HCT116 (cell line): ENCODE data around the gene TNFRSF14. TPM values are rescaled to one million over a fixed set of nuclear protein-coding genes. Genes with fewer than 3 reads are reported as not detected.
"Not testable (repeated sequence)": the region's sequence is repeated elsewhere in the genome, so short reads cannot be mapped to it uniquely, and the experiment has no call there.

Source experiments
- ATAC-seq: fragments of 200-7000 bp; cut with Tn5 transposase; 2 replicates; pipeline ENCODE4 v1.9.1; 2020; ENCODE audit warnings: mild to moderate bottlenecking, moderate library complexity
- BruUV-seq: library from RNA; stranded (reverse); fragments of 400-500 nt; replicated peaks from 2 replicates; lab custom pipeline; 2021; lab: Mats Ljungman, UMichigan
- CTCF ChIA-PET: fragments of 300-600 bp; sonication (Branson Sonifier 250); formaldehyde crosslinking; loops from one replicate; lab custom pipeline; 2021; ENCODE audit warnings: antibody characterized with exemption; lab: Charles Lee
- POLR2A ChIA-PET: fragments of 300-600, 350-600 bp; sonication (Branson Sonifier 250); formaldehyde crosslinking; loops from one replicate; lab custom pipeline; 2021; ENCODE audit warnings: antibody characterized with exemption; lab: Charles Lee
- RAD21 ChIA-PET, 2 experiments: fragments of 300-600 bp; sonication (Branson Sonifier 250); formaldehyde crosslinking; loops; one replicate each; lab custom pipeline; 2023; ENCODE audit warnings: low total read pairs in 2 of 2; ENCODE audit not compliant: uncharacterized antibody in 2 of 2, unreplicated experiment in 2 of 2, low non-redundant PET in 1 of 2; lab: Charles Lee
- DNase-seq: peaks from one replicate; pipeline ENCODE4 v3.0.0-alpha.2; 2010; ENCODE audit warnings: low read depth, low spot score
- H2AFZ ChIP-seq: fragments of 200-600 bp; shearing (Covaris generic), sonication (generic); 2 replicates; pipeline ENCODE4 v1.6.1; 2017; ENCODE audit warnings: low read depth, mixed run types, mixed read lengths, antibody characterized with exemption, low read length; ENCODE audit not compliant: poor library complexity, severe bottlenecking
- H3K27ac ChIP-seq: 2 replicates; pipeline ENCODE4 v1.5.1; 2012; ENCODE audit warnings: low read depth, low read length
- H3K27me3 ChIP-seq: fragments of 200-600 bp; sonication (generic); 2 replicates; pipeline ENCODE4 v1.6.1; 2016; ENCODE audit warnings: mixed run types, low read length, mixed read lengths; ENCODE audit not compliant: insufficient read depth
- H3K36me3 ChIP-seq, 2 experiments: fragments of 200-500 bp in 1 of 2; fragments of 200-600 bp in 1 of 2; sonication (Bioruptor generic) in 1 of 2; sonication (generic) in 1 of 2; 2 replicates each; pipeline versions ENCODE4 v1.5.1 to v1.6.1; 2014 to 2016; ENCODE audit warnings: low read length in 2 of 2, inconsistent platforms in 1 of 2, mixed read lengths in 1 of 2, mixed run types in 1 of 2; ENCODE audit not compliant: insufficient read depth in 2 of 2, control insufficient read depth in 1 of 2
- H3K4me1 ChIP-seq, 2 experiments: fragments of 200-600 bp in 1 of 2; sonication (generic) in 1 of 2; 2 replicates each; pipeline versions ENCODE4 v1.5.1 to v1.6.1; 2012 to 2017; ENCODE audit warnings: low read length in 2 of 2, inconsistent platforms in 1 of 2, mild to moderate bottlenecking in 1 of 2, mixed read lengths in 1 of 2, mixed run types in 1 of 2, moderate library complexity in 1 of 2; ENCODE audit not compliant: insufficient read depth in 2 of 2, control insufficient read depth in 1 of 2
- H3K4me2 ChIP-seq: fragments of 200-600 bp; sonication (generic); 2 replicates; pipeline ENCODE4 v1.6.1; 2017; ENCODE audit warnings: mixed run types, low read length, mixed read lengths
- H3K4me3 ChIP-seq, 2 experiments: fragments of 200-600 bp in 1 of 2; sonication (generic) in 1 of 2; replicated peaks in 1 of 2; 2 replicates each; pipeline ENCODE4 v1.5.1; 2011 to 2016; ENCODE audit warnings: low read length in 2 of 2, control low read depth in 1 of 2, low read depth in 1 of 2, mild to moderate bottlenecking in 1 of 2, mixed read lengths in 1 of 2, mixed run types in 1 of 2
- H3K79me2 ChIP-seq: fragments of 200-600 bp; sonication (generic); 2 replicates; pipeline ENCODE4 v1.6.1; 2017; ENCODE audit warnings: mild to moderate bottlenecking, mixed run types, low read length, moderate library complexity, mixed read lengths; ENCODE audit not compliant: insufficient read depth
- H3K9ac ChIP-seq: fragments of 200-600 bp; sonication (generic); 2 replicates; pipeline ENCODE4 v1.6.1; 2016; ENCODE audit warnings: low read length, mixed read lengths
- H3K9me2 ChIP-seq: fragments of 200-600 bp; sonication (generic), shearing (Covaris generic); 2 replicates; pipeline ENCODE4 v1.6.1; 2017; ENCODE audit warnings: mixed run types, mild to moderate bottlenecking, moderate library complexity; ENCODE audit not compliant: insufficient read depth
- H3K9me3 ChIP-seq, 2 experiments: fragments of 200-500 bp in 1 of 2; fragments of 200-600 bp in 1 of 2; sonication (Bioruptor generic) in 1 of 2; sonication (generic) in 1 of 2; 2 replicates each; pipeline ENCODE4 v1.6.1; 2014 to 2017; ENCODE audit warnings: low read length in 2 of 2, mixed read lengths in 2 of 2, inconsistent platforms in 1 of 2, low read depth in 1 of 2, mild to moderate bottlenecking in 1 of 2, mixed run types in 1 of 2, moderate library complexity in 1 of 2; ENCODE audit not compliant: control insufficient read depth in 1 of 2, insufficient read depth in 1 of 2
- H4K20me1 ChIP-seq: fragments of 200-600 bp; sonication (generic), shearing (Covaris generic); 2 replicates; pipeline ENCODE4 v1.6.1; 2017; ENCODE audit warnings: mixed run types, mild to moderate bottlenecking, moderate library complexity; ENCODE audit not compliant: insufficient read depth
- ATF3 ChIP-seq: IDR thresholded peaks from 2 replicates; pipeline ENCODE4 v1.6.1; 2012
- CEBPB ChIP-seq: IDR thresholded peaks from 2 replicates; pipeline ENCODE4 v1.6.1; 2012; ENCODE audit warnings: low read depth
- CTCF ChIP-seq, 3 experiments: fragments of 200-600 bp in 1 of 3; sonication (generic) in 1 of 3; IDR thresholded peaks in 2 of 3; conservative IDR thresholded peaks in 1 of 3; 2 replicates each; pipeline ENCODE4 v1.5.1; 2012 to 2017; ENCODE audit warnings: low read depth in 2 of 3, low read length in 2 of 3, antibody characterized with exemption in 1 of 3, borderline replicate concordance in 1 of 3, control low read depth in 1 of 3, mild to moderate bottlenecking in 1 of 3, mixed read lengths in 1 of 3, mixed run types in 1 of 3, moderate library complexity in 1 of 3; ENCODE audit not compliant: insufficient read depth in 1 of 3
- EGR1 ChIP-seq: IDR thresholded peaks from 2 replicates; pipeline ENCODE4 v1.6.1; 2012; ENCODE audit warnings: low read depth
- EZH2phosphoT487 ChIP-seq: fragments of 200-600 bp; IDR thresholded peaks from 2 replicates; pipeline ENCODE4 v1.6.1; 2018; ENCODE audit warnings: antibody characterized with exemption, borderline replicate concordance
- FOSL1 ChIP-seq: IDR thresholded peaks from 2 replicates; pipeline ENCODE4 v1.6.1; 2012; ENCODE audit warnings: low read depth
- JUND ChIP-seq: IDR thresholded peaks from 2 replicates; pipeline ENCODE4 v1.6.1; 2012
- MAX ChIP-seq: IDR thresholded peaks from 2 replicates; pipeline ENCODE4 v1.6.1; 2012
- POLR2A ChIP-seq: IDR thresholded peaks from 2 replicates; pipeline ENCODE4 v1.7.0; 2011; ENCODE audit warnings: borderline replicate concordance; ENCODE audit not compliant: insufficient read depth, insufficient read length; ENCODE audit errors: extremely low read depth
- POLR2AphosphoS5 ChIP-seq: IDR thresholded peaks from 2 replicates; pipeline ENCODE4 v1.6.1; 2011; ENCODE audit warnings: mild to moderate bottlenecking, low read depth, low read length, moderate library complexity
- SIN3A ChIP-seq: IDR thresholded peaks from 2 replicates; pipeline ENCODE4 v1.6.1; 2012; ENCODE audit warnings: low read depth
- SP1 ChIP-seq: IDR thresholded peaks from 2 replicates; pipeline ENCODE4 v1.6.1; 2012; ENCODE audit warnings: low read depth
- TCF7L2 ChIP-seq: IDR thresholded peaks from 2 replicates; pipeline ENCODE4 v1.7.0; 2011; ENCODE audit warnings: borderline replicate concordance, inconsistent platforms; ENCODE audit not compliant: insufficient read depth, insufficient read length; ENCODE audit errors: extremely low read depth
- ZBTB33 ChIP-seq: IDR thresholded peaks from 2 replicates; pipeline ENCODE4 v1.6.1; 2011; ENCODE audit warnings: mild to moderate bottlenecking, low read length, moderate library complexity; ENCODE audit not compliant: insufficient replicate concordance; ENCODE audit errors: extremely low read depth
- ZNF274 ChIP-seq: fragments of 200-500 bp; sonication (Bioruptor generic); IDR thresholded peaks from 2 replicates; pipeline ENCODE4 v1.6.1; 2014; ENCODE audit warnings: mild to moderate bottlenecking, low read depth, low read length, inconsistent platforms
- intact Hi-C: fragments of 100-400 bp; cut with micrococcal nuclease; formaldehyde crosslinking; loops from 2 replicates; pipeline ENCODE4 v1.10.0; 2022
- total RNA-seq: library from RNA; stranded (reverse); gene quantifications from one replicate; pipeline ENCODE4 v1.2.1, GENCODE V29; 2021; ENCODE audit not compliant: unreplicated experiment

Gene TNFRSF14
- total RNA-seq, 1 experiment from 2014 or later: 0.66 TPM

- H3K9ac ChIP-seq, H3K79me2 ChIP-seq, H4K20me1 ChIP-seq, H3K9me2 ChIP-seq, RAD21 ChIA-PET, intact Hi-C loops, DNase-seq, H3K9me3 ChIP-seq, ATAC-seq, H3K36me3 ChIP-seq, BruUV-seq, H3K27me3 ChIP-seq, H3K27ac ChIP-seq, POLR2A ChIA-PET, H3K4me2 ChIP-seq, H2AFZ ChIP-seq, CTCF ChIA-PET, H3K4me3 ChIP-seq: not testable (repeated sequence)
- H3K4me1 ChIP-seq: peaks cover 22 to 28% of the 10 kb centered on the region in 2 experiments
These were observed 4.6 kb upstream of the TNFRSF14 start for GRCh38 chr1:2551544-2551943.

- Histone ChIP-seq H3K27me3 (no peaks in the 10 kb centered on the region), H3K79me2 (no peaks in the 10 kb centered on the region), H3K4me3 (no peak overlapping the region), H3K9me2 (no peaks in the 10 kb centered on the region), H3K4me2 (no peak overlapping the region), H2AFZ (no peak overlapping the region), H3K4me1 (peaks cover 20 to 21% of the 10 kb centered on the region in 2 experiments), H3K36me3 (no peaks in the 10 kb centered on the region), H3K9ac (no peak overlapping the region), H3K27ac (no peak overlapping the region), H3K9me3 (no peaks in the 10 kb centered on the region), H4K20me1 (no peaks in the 10 kb centered on the region)
- RAD21 ChIA-PET: no interaction called here
- no peak for ATAC-seq
- BruUV-seq: no TSS peak
- intact Hi-C loops: no loop called here
- CTCF ChIA-PET: no interaction called here
- no peak for DNase-seq
- POLR2A ChIA-PET: no interaction called here
- TF ChIP-seq ATF3 (no peak), POLR2AphosphoS5 (no peak), ZBTB33 (no peak), POLR2A (no peak), SP1 (no peak), SIN3A (no peak), EZH2phosphoT487 (no peak), CEBPB (no peak), ZNF274 (no peak), CTCF (IDR thresholded peaks at IDR 0.05 in 2 of 3, conservative IDR thresholded peaks at IDR 0.05 in 1 of 3; ENCODE audit: borderline replicate concordance in 1 of 3, insufficient read depth in 1 of 3, low read depth in 2 of 3, low read length in 2 of 3) (no peak), EGR1 (no peak), MAX (no peak), TCF7L2 (no peak), FOSL1 (no peak), JUND (no peak)
These were observed 4.0 kb upstream of the TNFRSF14 start for GRCh38 chr1:2552189-2552588.
